A673 (cell line): ENCODE measurements around the gene NR2F2. TPM values are rescaled to one million over a fixed set of nuclear protein-coding genes. Genes with fewer than 3 reads are reported as not detected.

Experiments used
- BruUV-seq: library from RNA; stranded (reverse); fragments of 400-500 nt; replicated peaks from 2 replicates; lab custom pipeline; 2021; lab: Mats Ljungman, UMichigan
- CTCF ChIA-PET: fragments of 300-600 bp; sonication (Branson Sonifier 250); formaldehyde crosslinking; loops from one replicate; lab custom pipeline; 2022; ENCODE audit warnings: antibody characterized with exemption; lab: Charles Lee
- POLR2A ChIA-PET: fragments of 300-600 bp; sonication (Branson Sonifier 250); formaldehyde crosslinking; loops from one replicate; lab custom pipeline; 2022; ENCODE audit warnings: antibody characterized with exemption; ENCODE audit not compliant: low non-redundant PET; lab: Charles Lee
- DNase-seq: peaks from one replicate; pipeline ENCODE4 v3.0.0-alpha.2; 2015; ENCODE audit warnings: low spot score
- H3K27ac ChIP-seq: fragments of 200-600 bp; sonication (generic); 2 replicates; pipeline ENCODE4 v1.5.1; 2016; ENCODE audit warnings: mixed run types, low read depth, mild to moderate bottlenecking, mixed read lengths, antibody characterized with exemption, low read length; ENCODE audit not compliant: poor library complexity, severe bottlenecking
- H3K27me3 ChIP-seq: fragments of 200-600 bp; sonication (generic); replicated peaks from 2 replicates; pipeline ENCODE4 v1.6.1; 2017; ENCODE audit warnings: mixed run types, low read depth, mild to moderate bottlenecking, mixed read lengths, antibody characterized with exemption, low read length; ENCODE audit not compliant: insufficient read depth, poor library complexity
- H3K36me3 ChIP-seq: fragments of 200-600 bp; sonication (generic); 2 replicates; pipeline ENCODE4 v1.6.1; 2016; ENCODE audit warnings: mixed run types, mild to moderate bottlenecking, mixed read lengths, antibody characterized with exemption, low read length; ENCODE audit not compliant: insufficient read depth, poor library complexity, severe bottlenecking
- H3K4me1 ChIP-seq: fragments of 200-600 bp; sonication (generic); 2 replicates; pipeline ENCODE4 v1.6.1; 2017; ENCODE audit warnings: mixed run types, mild to moderate bottlenecking, mixed read lengths, antibody characterized with exemption, low read length; ENCODE audit not compliant: insufficient read depth, poor library complexity, severe bottlenecking
- H3K4me3 ChIP-seq: fragments of 200-600 bp; sonication (generic); 2 replicates; pipeline ENCODE4 v1.5.1; 2016; ENCODE audit warnings: low read depth, mixed run types, mild to moderate bottlenecking, mixed read lengths, low read length; ENCODE audit not compliant: poor library complexity, severe bottlenecking
- H3K9me3 ChIP-seq: fragments of 200-600 bp; sonication (generic); 2 replicates; pipeline ENCODE4 v1.6.1; 2016; ENCODE audit warnings: mixed run types, low read depth, mild to moderate bottlenecking, mixed read lengths, antibody characterized with exemption, low read length; ENCODE audit not compliant: poor library complexity, severe bottlenecking
- CTCF ChIP-seq: fragments of 300-800, 200-600 bp; sonication (generic); conservative IDR thresholded peaks from 2 replicates; pipeline ENCODE4 v1.5.1; 2017; ENCODE audit warnings: low read depth, mild to moderate bottlenecking, antibody characterized with exemption, low read length, moderate library complexity, mixed read lengths
- EZH2 ChIP-seq: fragments of 200-600 bp; sonication (generic); IDR thresholded peaks from 2 replicates; pipeline ENCODE4 v1.6.1; 2017; ENCODE audit warnings: borderline replicate concordance, low read depth, mild to moderate bottlenecking, mixed read lengths, antibody characterized with exemption, low read length; ENCODE audit not compliant: poor library complexity, severe bottlenecking
- intact Hi-C: fragments of 100-400 bp; cut with micrococcal nuclease; formaldehyde crosslinking; loops from one replicate; pipeline ENCODE4 v1.10.0; 2022; ENCODE audit not compliant: unreplicated experiment
- total RNA-seq: library from RNA; stranded (reverse); gene quantifications from 2 replicates; pipeline ENCODE4 v1.2.3, GENCODE V29; 2021

The NR2F2 gene
- total RNA-seq, 1 experiment from 2014 or later = 106 TPM

GRCh38 chr15:96329403-96329981 lies 1.0 kb upstream of the NR2F2 start:
- H3K9me3 ChIP-seq = no peaks in the 10 kb centered on the region
- ChIA-PET POLR2A (interaction anchor here (0.5 kb wide), 1 partner anchor 42 kb away, joined by 5 read pairs; no protein-coding TSS in a partner anchor), CTCF (no interaction called here)
- TF ChIP-seq EZH2 = no peak
- no peak for TF ChIP-seq CTCF
- H3K27me3 ChIP-seq = no peaks in the 10 kb centered on the region
- peak; percentile 18 for DNase-seq
- H3K4me3 ChIP-seq = peak overlapping the region; percentile 77
- no TSS peak for BruUV-seq
- peaks cover 22% of the 10 kb centered on the region for H3K36me3 ChIP-seq
- peaks cover 28% of the 10 kb centered on the region for H3K4me1 ChIP-seq
- peak overlapping the region; percentile 88 for H3K27ac ChIP-seq
- intact Hi-C loops = loop anchor here (5.0 to 10.0 kb wide), 4 partner anchors 275 to 1423 kb away; no protein-coding TSS in a partner anchor

- Histone ChIP-seq H3K27ac (peak overlapping the region; percentile 88), H3K27me3 (no peaks in the 10 kb centered on the region), H3K9me3 (no peaks in the 10 kb centered on the region), H3K4me1 (peaks cover 23% of the 10 kb centered on the region), H3K36me3 (peaks cover 27% of the 10 kb centered on the region), H3K4me3 (peak overlapping the region; percentile 77)
- ChIA-PET CTCF (no interaction called here), POLR2A (interaction anchor here (0.6 to 1.6 kb wide), 2 partner anchors 508 to 773 kb away, joined by 3 to 13 read pairs; no protein-coding TSS in a partner anchor)
- intact Hi-C loops = loop anchor here (5.0 to 10.0 kb wide), 2 partner anchors 737 to 1655 kb away; no protein-coding TSS in a partner anchor
- no TSS peak for BruUV-seq
- DNase-seq = peak; percentile 94
- no peak for TF ChIP-seq EZH2
- TF ChIP-seq CTCF = no peak
These were observed 443 bp upstream of the NR2F2 start for GRCh38 chr15:96330064-96330449.

GRCh38 chr15:96331144-96331944 lies 844 bp downstream of the NR2F2 start:
- ChIA-PET CTCF (no interaction called here), POLR2A (interaction anchor here (0.6 to 1.6 kb wide), 3 partner anchors 75 to 506 kb away, joined by 4 to 13 read pairs (median 7); no protein-coding TSS in a partner anchor)
- DNase-seq = peak; percentile 57
- intact Hi-C loops = loop anchor here (5.0 to 10.0 kb wide), 2 partner anchors 736 to 1657 kb away; no protein-coding TSS in a partner anchor
- Histone ChIP-seq H3K4me1 (peaks cover 23% of the 10 kb centered on the region), H3K4me3 (peak overlapping the region; percentile 77), H3K36me3 (peaks cover 40% of the 10 kb centered on the region), H3K27me3 (no peaks in the 10 kb centered on the region), H3K9me3 (no peaks in the 10 kb centered on the region), H3K27ac (peak overlapping the region; percentile 97)
- BruUV-seq = TSS peak; percentile 41
- no peak for TF ChIP-seq CTCF
- TF ChIP-seq EZH2 = no peak
